CD4-positive, alpha-beta T cell treated with Interleukin-1 beta for 1 hour (primary cell): ENCODE results near the gene THAP3.
"Not testable (repeated sequence)": the region's sequence is repeated elsewhere in the genome, so short reads cannot be mapped to it uniquely, and the experiment has no call there.

Experiments
- DNase-seq, 2 donors: peaks; one replicate each; pipeline ENCODE4 v3.0.0-alpha.2; 2020 to 2022

THAP3 gene

DNA sequence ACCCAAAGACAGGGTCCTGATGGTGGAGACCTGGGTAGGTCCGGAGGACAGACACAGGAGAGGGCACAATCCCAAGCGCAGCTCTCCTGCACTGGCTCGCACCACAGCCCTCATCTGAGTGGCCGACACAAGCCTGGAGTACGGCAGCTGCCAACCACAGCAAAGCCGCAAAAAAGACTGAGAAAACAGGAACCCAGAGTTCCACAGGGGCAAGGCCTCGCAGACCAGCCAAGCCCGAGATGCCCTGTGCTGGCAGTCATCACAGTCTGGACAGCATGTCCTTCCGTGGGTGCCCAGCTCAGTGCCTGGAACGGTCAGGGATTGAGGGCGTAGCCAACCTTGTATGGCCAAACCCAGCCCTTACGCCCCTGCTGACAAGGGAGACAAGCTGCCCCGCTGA lies 33.4 kb upstream of the THAP3 start:
- no peak for DNase-seq

DNA sequence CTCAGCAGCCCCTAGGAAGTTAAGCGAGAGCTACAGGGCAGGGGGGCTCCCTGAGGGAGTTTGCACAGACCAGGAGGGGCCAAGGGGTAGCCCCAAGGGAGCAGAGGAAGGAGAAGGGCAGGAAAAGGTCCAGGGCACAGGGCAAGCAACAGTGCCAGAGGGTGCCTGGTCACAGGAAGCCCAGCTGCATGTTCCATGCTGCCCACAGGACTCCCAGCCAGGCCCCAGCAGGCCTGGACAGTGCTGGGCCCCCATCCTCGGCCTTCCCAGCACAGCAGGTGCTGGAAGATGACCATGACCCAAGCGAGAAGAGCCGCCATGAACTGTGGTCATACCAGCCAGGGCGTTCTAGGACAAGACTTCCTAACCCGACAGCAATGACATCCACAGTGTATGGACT lies 33.0 kb upstream of the THAP3 start:
- DNase-seq: no peak

DNA sequence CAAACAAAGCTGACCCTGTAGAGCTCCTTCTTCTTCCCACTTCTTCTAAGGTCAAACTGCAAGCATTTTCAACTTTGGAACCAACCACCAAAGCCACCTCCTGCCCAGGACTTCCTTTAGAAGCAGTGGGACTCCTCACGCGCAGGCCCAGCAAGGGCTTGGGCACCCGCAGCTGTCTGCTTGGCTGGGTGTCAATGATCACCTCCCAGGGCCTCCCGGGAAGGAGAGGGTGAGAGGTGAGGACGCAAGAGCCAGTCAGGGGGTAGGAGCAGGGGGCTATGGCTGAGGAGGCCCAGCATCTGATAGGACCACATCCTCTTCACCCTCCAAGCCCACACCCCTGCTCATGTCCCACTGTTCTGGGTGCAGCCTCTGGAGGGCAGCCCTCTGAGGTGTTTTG lies 32.2 kb upstream of the THAP3 start:
- DNase-seq: no peak

DNA sequence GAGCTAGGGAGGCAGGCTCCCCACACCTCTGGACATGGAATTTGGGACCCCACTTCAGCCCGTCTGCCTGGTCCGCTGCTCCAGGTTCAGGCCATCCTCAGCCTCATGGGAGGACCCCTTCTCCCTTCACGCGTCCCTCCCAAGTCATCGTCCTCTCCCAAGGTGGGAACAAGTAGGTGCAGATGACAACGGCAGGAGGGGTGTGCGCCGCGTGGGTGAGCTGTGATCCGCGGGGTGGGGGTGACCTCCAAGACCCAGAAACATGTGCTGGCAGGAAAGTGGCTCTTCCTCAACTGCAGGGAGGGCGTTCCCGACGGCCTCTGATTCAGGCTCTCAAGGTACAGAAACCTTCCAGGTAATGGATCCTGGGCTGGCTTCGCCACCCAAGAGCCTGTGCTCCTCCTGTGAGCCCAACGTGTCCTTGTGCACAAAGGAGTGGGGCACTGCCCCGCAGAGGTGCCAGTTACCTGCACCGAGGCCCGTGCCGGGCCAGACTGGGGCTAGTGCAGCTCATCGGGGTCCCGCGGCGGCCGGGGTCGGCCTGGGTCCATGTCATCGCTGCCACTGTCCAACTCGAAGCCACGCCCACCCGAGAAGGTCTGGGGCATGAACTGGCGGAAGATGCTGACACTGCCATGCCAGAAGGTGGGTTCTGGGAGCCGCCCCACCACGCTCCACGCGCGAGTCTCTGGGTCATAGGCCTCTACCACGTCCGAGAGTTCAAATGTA lies 31.6 kb upstream of the THAP3 start:
- no peak for DNase-seq

DNA sequence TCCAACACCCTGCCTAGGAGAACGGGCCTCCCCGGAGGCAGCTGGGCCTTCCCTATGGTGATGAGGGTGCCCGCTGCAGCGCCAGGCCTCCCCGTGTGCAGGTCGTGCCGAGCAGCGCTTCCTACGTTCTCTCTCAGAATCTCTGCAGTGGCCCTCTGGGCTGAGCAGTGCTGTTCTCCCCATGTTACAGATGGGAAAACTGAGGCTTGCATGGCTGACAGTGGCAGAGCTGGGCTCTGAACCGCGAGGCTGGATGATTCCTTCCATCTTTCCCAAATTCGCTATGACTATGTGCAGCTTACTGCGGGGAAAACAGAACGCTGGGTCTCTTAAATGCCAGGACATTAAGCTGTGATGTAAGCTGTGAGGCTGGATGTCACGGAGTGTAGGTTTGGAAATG lies 30.9 kb upstream of the THAP3 start:
- DNase-seq: no peak

DNA sequence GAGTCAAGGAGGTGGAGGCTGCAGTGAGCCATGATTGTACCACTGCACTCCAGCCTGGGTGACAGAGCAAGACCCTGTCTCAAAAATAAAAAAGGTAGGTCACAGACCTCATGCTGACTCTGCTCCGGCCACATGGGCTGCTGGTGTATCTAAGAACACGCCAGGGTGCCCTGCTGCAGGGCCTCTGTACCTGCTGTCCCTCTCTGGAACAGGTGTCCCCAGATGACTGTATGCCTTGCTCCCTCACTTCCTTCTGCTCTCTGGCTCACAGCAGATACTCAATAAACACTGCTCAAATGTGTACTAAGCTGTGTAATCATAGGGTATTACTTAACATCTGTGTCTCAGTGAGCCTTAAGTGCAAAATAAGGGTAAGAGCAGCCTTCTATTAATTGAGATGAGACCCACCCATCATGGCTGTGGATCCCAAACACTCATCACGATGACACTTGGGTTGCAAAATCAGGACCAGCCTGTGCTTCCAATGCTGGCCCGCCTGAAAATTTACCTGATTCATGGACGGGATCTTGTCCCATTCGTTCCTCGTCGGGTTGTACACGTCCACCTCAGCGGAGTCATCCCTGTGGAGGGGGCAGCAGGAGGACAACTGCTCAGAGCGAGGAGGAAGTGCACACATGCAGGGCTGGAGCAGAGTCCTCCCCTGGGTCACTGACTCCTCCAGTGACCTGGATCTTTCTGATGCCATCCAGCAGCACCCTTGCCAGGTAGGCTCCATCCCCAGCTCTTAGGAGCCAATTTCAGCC lies 29.5 kb upstream of the THAP3 start:
- DNase-seq: no peak

DNA sequence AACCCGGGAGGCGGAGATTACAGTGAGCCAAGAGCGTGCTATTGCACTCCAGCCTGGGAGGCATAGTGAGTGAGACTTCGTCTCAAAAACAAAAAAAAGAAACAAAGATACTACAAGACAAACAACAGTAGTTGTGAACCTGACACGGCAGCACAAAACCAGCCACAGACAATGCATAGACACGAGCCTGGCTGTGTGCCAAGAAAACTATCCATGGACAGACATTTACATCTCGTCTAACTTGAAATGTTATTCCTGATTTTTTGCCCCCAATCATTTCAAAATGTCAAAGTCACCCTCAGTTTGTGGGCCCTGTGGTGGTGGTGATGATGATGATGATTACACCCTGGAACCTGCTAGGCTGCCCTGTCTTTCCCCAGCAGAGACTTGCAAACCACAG lies 28.3 kb upstream of the THAP3 start:
- no peak for DNase-seq

DNA sequence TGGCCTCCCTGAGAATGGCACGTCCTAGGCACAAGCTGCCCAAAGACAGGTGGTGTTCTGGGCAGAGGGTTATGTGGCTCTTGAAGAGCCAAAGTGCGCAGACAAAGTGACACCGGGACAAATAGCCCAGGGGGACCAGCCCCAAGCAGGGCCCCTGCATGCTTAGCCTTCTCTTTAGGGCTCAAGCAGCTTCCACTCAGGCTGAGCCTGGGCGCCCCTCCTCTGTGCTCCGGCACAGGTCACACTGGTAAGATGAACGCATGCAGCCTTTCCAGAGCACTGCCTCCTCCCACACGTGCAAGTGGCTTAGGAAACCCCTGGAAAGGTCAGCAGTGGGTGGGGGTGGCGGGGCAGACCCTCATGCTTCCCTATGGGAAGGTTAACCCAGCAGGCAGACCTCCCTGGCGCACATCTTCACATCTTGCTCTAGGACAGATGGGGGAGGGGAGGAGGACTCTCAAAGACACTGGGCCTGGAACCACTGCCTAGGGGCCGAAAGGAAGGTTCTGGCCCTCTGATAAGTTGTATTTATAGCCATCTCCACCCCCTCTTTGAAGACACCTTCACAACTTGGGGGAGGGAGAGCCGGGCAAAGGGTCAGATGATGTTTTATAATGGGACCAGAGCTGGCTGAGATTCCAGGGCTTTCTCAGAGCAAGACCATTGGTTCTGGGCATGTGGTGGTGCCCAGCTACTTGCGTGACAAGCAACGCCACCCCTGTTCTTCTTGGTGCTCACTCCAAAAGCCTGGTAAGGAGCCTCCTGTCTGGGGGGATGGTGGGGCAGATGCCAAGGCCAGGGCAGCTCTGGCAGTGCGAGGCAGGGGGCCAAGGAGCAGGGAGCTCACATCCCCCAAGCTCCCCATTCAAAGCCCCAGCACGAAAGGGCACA lies 27.5 kb upstream of the THAP3 start:
- DNase-seq: no peak

DNA sequence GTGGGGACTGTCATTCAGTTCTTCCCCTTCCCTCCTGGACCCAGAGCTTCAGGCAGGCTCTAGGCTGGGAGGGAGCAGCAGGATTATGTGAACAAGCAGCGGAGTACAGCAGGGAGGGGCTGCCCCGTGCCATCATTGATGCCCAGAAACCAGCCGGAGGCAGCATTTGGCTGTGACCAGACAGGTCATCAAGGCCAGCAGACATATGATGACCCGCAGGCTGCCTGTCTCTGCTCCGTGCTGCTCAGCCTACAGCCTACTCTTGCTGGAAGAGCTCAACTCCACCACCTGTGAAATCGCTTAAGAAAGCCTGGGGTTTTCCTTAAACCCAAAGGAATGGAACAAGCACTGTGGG lies 26.9 kb upstream of the THAP3 start:
- no peak for DNase-seq

DNA sequence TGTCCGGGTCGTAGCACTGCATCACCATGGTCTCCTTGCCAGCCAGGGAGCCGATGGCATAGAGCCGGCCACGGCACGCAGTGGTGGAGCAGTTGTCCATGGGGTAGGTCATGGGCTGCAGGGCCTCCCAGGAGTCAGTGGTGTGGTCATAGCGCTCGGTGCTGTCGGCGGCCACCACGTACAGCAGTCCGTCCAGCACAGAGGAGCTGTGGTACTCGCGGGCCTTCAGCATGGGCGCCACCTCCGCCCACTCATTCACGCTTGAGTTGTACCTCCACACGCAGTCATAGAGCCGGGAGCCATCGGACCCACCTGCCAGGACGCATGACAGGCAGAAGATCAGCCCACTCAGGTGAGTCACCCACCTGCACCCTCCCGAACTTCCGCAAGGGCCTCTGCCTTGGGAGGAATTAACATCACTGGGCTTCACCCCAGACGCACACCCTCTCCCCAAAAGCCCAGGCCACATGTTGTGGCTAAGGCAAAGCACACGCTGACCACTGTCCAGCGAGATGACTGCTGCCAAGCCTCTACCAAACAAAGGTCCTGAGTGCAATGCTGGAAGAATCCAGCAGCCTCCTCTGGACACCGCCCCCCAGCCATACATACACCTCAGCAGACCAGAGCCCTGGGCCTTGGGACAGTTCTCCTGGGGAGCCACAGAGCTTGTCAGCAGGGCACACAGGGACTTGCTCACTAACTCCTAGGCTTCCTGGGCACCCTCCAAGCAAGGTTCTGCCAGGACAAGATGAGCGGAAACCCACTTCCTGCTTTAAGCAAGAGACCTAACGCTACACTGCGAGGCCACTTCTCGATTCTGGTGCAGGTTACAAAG lies 25.3 kb upstream of the THAP3 start:
- peak; percentile 55 to 62 for DNase-seq

DNA sequence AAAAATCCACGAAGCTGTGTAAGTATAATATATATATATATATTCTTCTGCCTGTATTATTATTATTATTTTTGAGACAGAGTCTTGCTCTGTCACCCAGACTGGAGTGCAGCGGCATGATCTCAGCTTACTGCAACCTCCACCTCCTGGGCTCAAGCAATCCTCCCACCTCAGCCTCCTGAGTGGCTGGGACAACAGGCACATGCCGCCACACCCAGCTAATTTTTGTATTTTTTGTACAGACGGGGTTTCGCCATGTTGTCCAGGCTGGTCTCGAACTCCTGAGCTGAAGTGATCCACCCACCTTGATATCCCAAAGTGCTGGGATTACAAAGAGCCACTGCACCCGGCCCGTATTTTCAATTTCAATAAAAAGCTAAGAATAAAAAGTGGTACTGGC lies 24.7 kb upstream of the THAP3 start:
- DNase-seq: not testable (repeated sequence)

DNA sequence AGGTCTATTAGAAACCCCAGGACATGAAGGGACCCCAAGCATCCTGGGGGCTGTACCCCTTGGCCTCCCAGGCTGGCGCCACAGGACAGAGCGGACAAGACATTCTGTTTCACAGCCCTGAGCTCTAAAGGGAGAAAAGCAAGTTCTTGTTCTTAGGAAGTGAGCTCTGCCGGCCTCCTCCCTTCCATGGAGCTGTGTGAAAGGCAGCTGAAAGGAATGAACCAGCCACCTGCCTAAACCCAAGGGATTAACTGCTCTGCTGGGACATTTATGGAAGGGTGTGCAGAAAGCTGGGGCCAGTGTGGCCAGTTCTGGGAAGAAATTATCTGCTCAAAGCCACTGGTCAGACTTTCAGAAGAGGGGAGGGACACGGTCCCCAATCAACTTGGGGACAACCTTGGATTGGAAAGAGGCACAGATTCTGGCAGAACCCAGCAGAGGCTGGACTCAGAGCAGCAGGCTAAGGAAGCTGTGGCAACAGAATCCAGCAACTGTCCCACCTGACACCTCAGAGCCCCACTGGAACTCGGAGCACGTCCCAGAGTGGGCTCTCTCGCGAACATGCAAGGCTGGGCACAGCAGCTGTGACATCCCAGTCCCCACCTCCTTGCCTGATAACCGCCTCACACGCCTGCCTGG lies 24.1 kb upstream of the THAP3 start:
- no peak for DNase-seq

DNA sequence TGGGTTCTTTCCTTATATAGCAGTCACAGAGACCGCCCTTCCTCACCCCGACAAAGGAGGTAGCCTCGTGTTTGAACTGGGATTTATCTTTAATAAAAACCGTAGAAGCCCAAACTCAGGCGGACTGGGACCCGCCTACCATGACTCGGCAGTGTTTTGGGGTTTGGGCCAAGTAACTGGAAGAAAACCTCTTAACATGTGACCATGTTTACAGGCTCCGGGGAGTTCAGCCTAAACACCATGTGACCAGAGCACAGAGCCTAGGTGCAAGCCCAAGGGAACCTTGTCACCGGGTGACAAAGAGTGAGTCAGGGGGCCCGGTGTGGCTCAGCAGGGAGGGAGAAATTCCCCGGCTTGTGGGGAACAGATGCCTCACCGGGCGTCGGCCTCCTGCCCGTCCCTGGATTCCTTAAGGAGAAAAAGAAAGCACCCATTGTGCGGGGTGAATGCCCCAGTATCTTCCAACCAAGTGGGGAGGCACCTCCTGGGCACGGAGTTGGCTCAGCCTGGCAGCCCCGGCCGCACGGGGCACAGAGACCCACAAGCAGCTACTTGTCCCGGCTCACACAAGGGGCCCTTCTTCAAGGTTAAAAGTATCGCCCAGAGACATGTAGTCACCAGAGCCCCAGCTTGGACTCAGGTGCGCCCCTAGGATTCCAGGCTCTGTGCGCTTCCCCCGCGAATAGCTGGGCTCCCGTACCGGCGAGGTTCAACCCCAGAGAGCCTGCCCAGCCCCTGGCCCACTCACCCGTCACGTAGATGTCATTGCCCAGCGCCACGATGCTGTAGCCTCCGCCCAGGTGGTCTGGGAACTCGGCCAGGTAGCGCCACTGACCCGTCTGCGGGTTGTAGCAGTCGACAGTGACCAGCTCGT lies 23.4 kb upstream of the THAP3 start:
- peak; percentile 78 to 81 for DNase-seq

DNA sequence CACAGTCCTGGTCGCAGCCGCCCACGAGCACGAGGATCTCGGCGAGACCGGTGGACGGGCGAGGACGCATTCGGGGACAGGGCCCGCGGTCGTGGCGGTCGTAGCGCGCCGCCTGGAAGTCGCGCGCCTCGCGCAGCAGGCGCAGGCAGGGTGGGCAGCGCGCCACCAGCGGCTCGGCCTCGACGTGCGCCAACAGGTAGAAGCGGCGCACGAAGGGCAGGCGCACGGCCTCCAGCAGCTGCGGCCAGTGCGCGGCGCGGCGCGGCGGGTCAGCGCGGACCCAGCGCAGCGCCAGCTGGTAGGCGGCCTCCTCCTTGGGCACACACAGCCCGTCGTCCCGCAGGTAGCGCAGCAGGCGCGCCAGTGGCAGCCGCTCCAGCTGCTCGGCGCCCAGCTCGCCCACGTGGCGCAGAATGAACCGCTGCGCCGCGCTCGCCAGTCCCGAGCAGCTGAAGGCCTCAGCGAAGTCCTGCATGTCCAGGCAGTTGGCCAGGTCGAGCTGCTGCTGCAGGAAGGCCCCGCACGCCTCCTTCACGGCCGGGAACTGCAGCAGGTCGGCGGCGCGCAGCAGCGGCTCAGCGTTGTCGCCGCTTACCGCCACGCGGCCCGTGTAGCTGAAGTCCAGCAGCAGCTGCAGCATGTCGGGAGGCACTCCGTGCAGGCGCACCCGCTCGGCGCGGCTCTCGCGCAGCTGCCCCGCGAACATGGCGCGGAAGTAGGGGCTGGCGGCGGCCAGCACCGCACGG lies 22.6 kb upstream of the THAP3 start:
- no peak for DNase-seq

DNA sequence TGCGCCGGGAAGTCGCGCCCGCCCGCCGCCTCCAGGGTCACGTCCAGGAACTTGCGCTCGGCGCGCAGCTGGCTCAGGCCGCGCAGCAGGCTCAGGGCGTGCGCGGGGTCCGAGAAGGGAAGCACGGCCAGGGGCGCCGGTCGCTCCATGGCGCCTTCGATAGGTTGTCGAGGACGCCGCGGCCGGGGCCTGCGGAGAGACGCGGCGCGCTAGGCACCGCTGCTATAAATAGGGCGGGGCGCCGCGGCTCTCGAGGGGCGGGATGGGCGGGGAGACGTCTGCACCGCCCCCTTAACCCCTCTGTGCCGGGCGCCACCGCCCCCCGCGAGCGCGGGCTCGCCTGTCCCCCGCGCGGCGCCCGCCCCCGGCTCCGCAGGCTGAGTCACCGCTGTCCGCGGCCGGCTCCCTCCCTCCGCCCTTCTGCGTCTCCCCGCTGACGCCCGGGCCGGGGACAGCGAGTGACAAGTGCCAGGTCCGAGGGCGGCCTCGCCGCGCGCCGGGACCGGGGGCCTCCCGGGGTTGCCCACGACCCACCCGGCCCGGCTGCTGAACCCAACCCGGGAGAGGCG lies 21.9 kb upstream of the THAP3 start, which contains the start of gene KLHL21:
KLHL21 (minus strand) TSS at position 201 of the 569 bp plus-strand sequence; CDS start at position 149, 52 bp downstream.
- peak; percentile 86 to 88 for DNase-seq

DNA sequence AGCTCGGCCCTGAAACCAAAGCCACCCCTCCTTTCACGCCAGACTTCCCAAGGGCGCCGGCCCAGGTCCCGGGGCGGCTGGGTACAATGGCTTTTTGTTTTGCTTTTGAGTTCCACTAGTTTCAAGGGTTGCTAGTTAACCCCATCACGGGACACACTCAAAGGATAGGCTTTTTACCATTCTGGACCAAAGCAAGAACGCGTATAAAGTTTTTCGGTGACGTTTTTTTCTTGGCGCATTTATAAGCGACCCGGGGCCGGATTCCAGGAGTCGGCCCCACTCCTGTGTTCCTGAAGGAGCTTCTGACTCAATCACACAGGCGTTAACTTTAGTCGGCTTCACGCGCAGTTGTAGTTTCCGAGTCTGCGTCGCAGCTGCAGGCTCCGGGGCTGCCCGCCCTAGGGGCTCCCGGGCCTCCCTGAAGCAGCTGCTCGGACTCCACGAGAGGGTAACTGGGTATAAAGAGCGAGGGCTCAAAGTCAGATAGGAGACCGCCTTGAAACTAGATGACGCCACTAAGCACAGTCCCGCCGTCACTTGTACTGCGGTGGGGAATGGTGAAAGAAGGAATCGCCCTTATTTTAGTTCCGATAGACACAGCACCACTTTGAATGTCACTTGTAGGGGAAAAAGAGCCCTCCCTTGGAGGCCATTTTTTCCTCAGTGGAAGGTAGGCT lies 21.3 kb upstream of the THAP3 start:
- DNase-seq: peak; percentile 66 to 73

DNA sequence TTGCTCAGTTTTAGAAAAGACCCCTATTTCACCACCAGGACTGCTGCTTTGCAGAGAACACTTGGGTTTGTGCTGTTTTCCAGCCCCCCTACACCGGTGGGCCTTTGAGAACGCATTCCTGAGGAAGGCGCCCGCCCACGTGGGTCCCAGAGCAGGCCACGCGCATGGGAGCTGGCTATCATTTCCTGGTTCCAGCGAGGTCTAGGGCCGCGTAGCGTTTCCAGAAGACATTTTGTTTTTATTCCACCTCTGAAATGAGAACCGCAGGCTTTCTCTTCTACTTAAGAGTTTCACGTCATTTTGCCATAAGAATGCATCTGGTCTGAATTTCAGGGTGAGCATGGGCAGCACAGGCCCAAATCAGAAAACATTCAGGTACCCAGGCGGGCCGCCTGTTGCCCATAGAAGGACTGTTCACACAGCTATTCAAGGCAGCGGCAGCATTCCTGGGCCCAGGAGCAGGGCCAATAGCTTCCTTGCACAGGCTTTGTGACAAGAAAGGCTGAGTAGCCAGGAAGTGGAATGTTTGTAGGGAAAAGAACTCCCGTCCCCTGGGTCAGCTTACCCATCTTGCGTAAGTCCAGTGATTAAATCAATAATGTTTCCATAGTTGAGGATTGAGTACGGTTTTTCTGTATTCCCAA lies 20.6 kb upstream of the THAP3 start:
- DNase-seq: no peak

DNA sequence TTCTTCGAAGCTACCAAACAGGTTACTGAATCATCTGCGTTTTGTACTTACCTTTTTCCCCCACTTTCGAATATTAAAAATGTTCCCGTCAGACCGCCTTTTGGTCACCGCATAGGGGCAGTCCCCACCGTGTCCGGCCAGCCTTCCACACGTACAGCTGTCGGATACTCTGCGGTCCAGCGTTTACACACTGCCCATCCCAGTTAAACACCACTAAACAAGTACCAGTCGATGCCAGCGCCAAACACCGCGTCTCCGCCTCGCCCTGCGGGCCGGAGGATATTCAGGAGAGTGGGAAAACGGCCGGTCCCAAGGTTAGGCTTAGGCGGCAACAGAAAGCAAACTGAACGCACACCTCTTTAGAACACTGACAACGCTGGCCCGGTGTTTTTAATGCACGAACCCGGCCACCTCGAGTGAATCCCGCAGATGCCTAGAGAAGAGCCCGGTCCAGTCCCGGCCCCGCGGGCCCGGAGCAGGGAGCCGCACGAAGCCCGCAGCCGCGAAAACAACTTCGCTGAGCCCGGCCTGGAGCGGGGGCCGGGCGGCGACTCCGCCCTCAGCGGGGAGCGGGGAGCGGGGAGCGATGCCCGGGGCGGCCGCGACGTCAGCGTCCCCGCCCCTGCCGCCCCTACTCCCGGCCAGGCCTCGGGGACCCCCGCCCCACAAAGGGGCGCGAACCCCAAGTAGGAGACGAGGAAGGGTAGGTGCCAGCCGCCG lies 11.9 kb upstream of the THAP3 start:
- no peak for DNase-seq
